Stimulated activated CD4-positive, alpha-beta T cell treated with anti-CD3 and anti-CD28 coated beads, Interleukin-1b, Interleukin-23, amount 100 ng/mL, for 24 hours (primary cell): ENCODE results near the gene SCUBE1.

Experiments
- DNase-seq, 4 experiments: peaks; one replicate each; pipeline ENCODE4 v3.0.0-alpha.2; 2020; ENCODE audit warnings: low read depth in 4 of 4, low spot score in 1 of 4

Gene SCUBE1

GRCh38 chr22:43240614-43241013 lies 102.6 kb downstream of the SCUBE1 start:
- no peak for DNase-seq

- no peak for DNase-seq
Observed at GRCh38 chr22:43239956-43240355, 103.2 kb downstream of the SCUBE1 start.

- no peak for DNase-seq
Observed at GRCh38 chr22:43239193-43239780, 103.9 kb downstream of the SCUBE1 start.

- DNase-seq = no peak
Observed at GRCh38 chr22:43238526-43239006, 104.6 kb downstream of the SCUBE1 start.

GRCh38 chr22:43237280-43237679 lies 105.9 kb downstream of the SCUBE1 start:
- no peak for DNase-seq

- DNase-seq = no peak
Observed at GRCh38 chr22:43236411-43237166, 106.6 kb downstream of the SCUBE1 start.

- no peak for DNase-seq
Observed at GRCh38 chr22:43235445-43236409, 107.4 kb downstream of the SCUBE1 start.

- no peak for DNase-seq
Observed at GRCh38 chr22:43234264-43234988, 108.7 kb downstream of the SCUBE1 start.

- no peak for DNase-seq
Observed at GRCh38 chr22:43233529-43233928, 109.6 kb downstream of the SCUBE1 start.

GRCh38 chr22:43232445-43232844 lies 110.7 kb downstream of the SCUBE1 start:
- DNase-seq = no peak

GRCh38 chr22:43231724-43232034 lies 111.5 kb downstream of the SCUBE1 start:
- no peak for DNase-seq

GRCh38 chr22:43230971-43231723 lies 112.0 kb downstream of the SCUBE1 start:
- peak; percentile 27 to 62 (median 50) for DNase-seq

GRCh38 chr22:43230571-43230970 lies 112.6 kb downstream of the SCUBE1 start:
- DNase-seq = no peak

- DNase-seq = no peak
Observed at GRCh38 chr22:43228863-43229262, 114.3 kb downstream of the SCUBE1 start.

- no peak for DNase-seq
Observed at GRCh38 chr22:43228330-43228729, 114.8 kb downstream of the SCUBE1 start.

- DNase-seq = no peak
Observed at GRCh38 chr22:43227239-43227630, 115.9 kb downstream of the SCUBE1 start.

GRCh38 chr22:43226377-43227238 lies 116.6 kb downstream of the SCUBE1 start:
- DNase-seq = no peak

GRCh38 chr22:43225609-43226008 lies 117.6 kb downstream of the SCUBE1 start:
- DNase-seq = no peak

GRCh38 chr22:43222987-43223386 lies 120.2 kb downstream of the SCUBE1 start:
- no peak for DNase-seq
